Nephron (organoid): ENCODE results near the gene RIOK1.

Experiments
- H3K27ac Mint-ChIP-seq, 3 experiments: 2 replicates each; pipeline ENCODE4 v1.8.0; 2020; ENCODE audit warnings: mixed read lengths in 3 of 3, mild to moderate bottlenecking in 2 of 3, moderate library complexity in 1 of 3
- H3K27me3 Mint-ChIP-seq: 2 replicates; pipeline ENCODE4 v1.8.0; 2021; ENCODE audit warnings: low read depth, mild to moderate bottlenecking, moderate library complexity, mixed read lengths
- H3K36me3 Mint-ChIP-seq: 2 replicates; pipeline ENCODE4 v1.8.0; 2020; ENCODE audit warnings: low read depth, mixed read lengths
- H3K4me1 Mint-ChIP-seq: 2 replicates; pipeline ENCODE4 v1.8.0; 2020; ENCODE audit warnings: mixed read lengths
- H3K4me3 Mint-ChIP-seq, 3 experiments: 2 replicates each; pipeline ENCODE4 v1.8.0; 2020; ENCODE audit warnings: mild to moderate bottlenecking in 3 of 3, mixed read lengths in 3 of 3, moderate library complexity in 2 of 3
- H3K9me3 Mint-ChIP-seq: 2 replicates; pipeline ENCODE4 v1.8.0; 2020; ENCODE audit warnings: mixed read lengths
- CTCF ChIP-seq, 3 experiments: fragments of 200-600 bp; sonication (generic); IDR thresholded peaks; one replicate each; pipeline ENCODE4 v1.5.0; 2021; ENCODE audit warnings: antibody characterized with exemption in 3 of 3; ENCODE audit not compliant: unreplicated experiment in 3 of 3

Gene RIOK1

GRCh38 chr6:7367408-7367807 is 22.2 kb upstream of the RIOK1 start:
- H3K9me3 Mint-ChIP-seq, result no peaks in the 10 kb centered on the region
- TF ChIP-seq CTCF (IDR thresholded peaks at IDR 0.05; ENCODE audit: unreplicated experiment in 3 of 3), result no peak
- peaks cover 9% of the 10 kb centered on the region for H3K27me3 Mint-ChIP-seq
- no peaks in the 10 kb centered on the region for H3K4me1 Mint-ChIP-seq
- no peak overlapping the region for H3K4me3 Mint-ChIP-seq
- H3K36me3 Mint-ChIP-seq, result no peaks in the 10 kb centered on the region
- H3K27ac Mint-ChIP-seq, result no peak overlapping the region

GRCh38 chr6:7373739-7374138 is 15.9 kb upstream of the RIOK1 start:
- no peak overlapping the region for H3K27ac Mint-ChIP-seq
- H3K4me3 Mint-ChIP-seq, result no peak overlapping the region
- H3K4me1 Mint-ChIP-seq, result no peaks in the 10 kb centered on the region
- no peaks in the 10 kb centered on the region for H3K36me3 Mint-ChIP-seq
- H3K9me3 Mint-ChIP-seq, result no peaks in the 10 kb centered on the region
- H3K27me3 Mint-ChIP-seq, result no peaks in the 10 kb centered on the region
- TF ChIP-seq CTCF (IDR thresholded peaks at IDR 0.05; ENCODE audit: unreplicated experiment in 3 of 3), result no peak

GRCh38 chr6:7377961-7378360 is 11.6 kb upstream of the RIOK1 start:
- Mint-ChIP-seq H3K27me3 (no peaks in the 10 kb centered on the region), H3K4me3 (no peak overlapping the region), H3K36me3 (no peaks in the 10 kb centered on the region), H3K27ac (no peak overlapping the region), H3K9me3 (no peaks in the 10 kb centered on the region), H3K4me1 (no peaks in the 10 kb centered on the region)
- TF ChIP-seq CTCF (IDR thresholded peaks at IDR 0.05; ENCODE audit: unreplicated experiment in 3 of 3), result no peak

GRCh38 chr6:7378740-7379139 is 10.9 kb upstream of the RIOK1 start:
- H3K4me1 Mint-ChIP-seq, result no peaks in the 10 kb centered on the region
- H3K9me3 Mint-ChIP-seq, result no peaks in the 10 kb centered on the region
- TF ChIP-seq CTCF (IDR thresholded peaks at IDR 0.05; ENCODE audit: unreplicated experiment in 3 of 3), result no peak
- no peak overlapping the region for H3K4me3 Mint-ChIP-seq
- no peaks in the 10 kb centered on the region for H3K27me3 Mint-ChIP-seq
- no peak overlapping the region for H3K27ac Mint-ChIP-seq
- H3K36me3 Mint-ChIP-seq, result no peaks in the 10 kb centered on the region

- Mint-ChIP-seq H3K27me3 (no peaks in the 10 kb centered on the region), H3K4me3 (no peak overlapping the region), H3K4me1 (no peaks in the 10 kb centered on the region), H3K27ac (no peak overlapping the region), H3K36me3 (no peaks in the 10 kb centered on the region), H3K9me3 (no peaks in the 10 kb centered on the region)
- TF ChIP-seq CTCF (IDR thresholded peaks at IDR 0.05; ENCODE audit: unreplicated experiment in 3 of 3), result no peak
These were observed 8.5 kb upstream of the RIOK1 start for GRCh38 chr6:7381092-7381491.

- Mint-ChIP-seq H3K27ac (peak overlapping the region; percentile 97 to 99 (median 98)), H3K9me3 (no peaks in the 10 kb centered on the region), H3K4me3 (peak overlapping the region; percentile 90 to 96 (median 95)), H3K27me3 (no peaks in the 10 kb centered on the region), H3K36me3 (peaks cover 7% of the 10 kb centered on the region), H3K4me1 (peaks cover 41% of the 10 kb centered on the region)
- TF ChIP-seq CTCF (IDR thresholded peaks at IDR 0.05; ENCODE audit: unreplicated experiment in 3 of 3), result no peak
These were observed 502 bp upstream of the RIOK1 start for GRCh38 chr6:7389162-7389450.
